Esophagus squamous epithelium (tissue), 4 donors: ENCODE results near the gene PXT1.
"Not testable (repeated sequence)": the region's sequence is repeated elsewhere in the genome, so short reads cannot be mapped to it uniquely, and the experiment has no call there.

Source experiments
- CTCF ChIP-seq, 6 experiments: fragments of 450-650 bp in 4 of 6; fragments of 200-600 bp in 2 of 6; sonication (generic) in 2 of 6; IDR thresholded peaks; one replicate each; pipeline ENCODE4 v1.5.1; 2016 to 2019; ENCODE audit warnings: antibody characterized with exemption in 6 of 6, mild to moderate bottlenecking in 4 of 6, moderate library complexity in 4 of 6
- POLR2A ChIP-seq, 4 donors: fragments of 450-650 bp; IDR thresholded peaks; one replicate each; pipeline ENCODE4 v1.6.1; 2017; ENCODE audit warnings: antibody characterized with exemption in 4 of 4, mild to moderate bottlenecking in 4 of 4, moderate library complexity in 3 of 4

- not testable (repeated sequence) for TF ChIP-seq CTCF, POLR2A (IDR thresholded peaks at IDR 0.05)
These were observed 32.9 kb downstream of the PXT1 start for GRCh38 chr6:36409718-36410117.
